Osteoblast (primary cell): ENCODE data around the gene TACO1. TPM values are rescaled to one million over a fixed set of nuclear protein-coding genes. Genes with fewer than 3 reads are reported as not detected.

Experiments
- DNase-seq: peaks from one replicate; pipeline ENCODE4 v3.0.0; 2011; ENCODE audit warnings: low spot score, mixed read lengths; ENCODE audit not compliant: insufficient read length; ENCODE audit errors: missing footprints
- H2AFZ ChIP-seq: 2 replicates; pipeline ENCODE4 v1.6.0; 2011; ENCODE audit warnings: mild to moderate bottlenecking, low read length
- H3K27ac ChIP-seq: 2 replicates; pipeline ENCODE4 v1.5.1; 2011; ENCODE audit warnings: mild to moderate bottlenecking, low read depth, low read length, moderate library complexity
- H3K27me3 ChIP-seq: 2 replicates; pipeline ENCODE4 v1.6.0; 2012; ENCODE audit warnings: mild to moderate bottlenecking, control low read depth, inconsistent platforms, low read length, moderate library complexity; ENCODE audit not compliant: insufficient read depth
- H3K36me3 ChIP-seq: 2 replicates; pipeline ENCODE4 v1.5.1; 2011; ENCODE audit warnings: mild to moderate bottlenecking, low read length, control low read depth, moderate library complexity; ENCODE audit not compliant: insufficient read depth
- H3K4me1 ChIP-seq: 2 replicates; pipeline ENCODE4 v1.5.1; 2011; ENCODE audit warnings: mild to moderate bottlenecking, low read length, control low read depth, moderate library complexity; ENCODE audit not compliant: insufficient read depth
- H3K4me2 ChIP-seq: 2 replicates; pipeline ENCODE4 v1.6.0; 2011; ENCODE audit warnings: mild to moderate bottlenecking, low read length; ENCODE audit not compliant: insufficient read depth
- H3K4me3 ChIP-seq: fragments of 200-600 bp; sonication (generic); 3 replicates; pipeline ENCODE4 v1.5.1; 2012; ENCODE audit warnings: mild to moderate bottlenecking, low read length, inconsistent platforms; ENCODE audit not compliant: insufficient read depth
- H3K79me2 ChIP-seq: 2 replicates; pipeline ENCODE4 v1.6.0; 2012; ENCODE audit warnings: mild to moderate bottlenecking, low read length, control low read depth, inconsistent platforms; ENCODE audit not compliant: insufficient read depth
- H3K9me3 ChIP-seq: 2 replicates; pipeline ENCODE4 v1.5.1; 2011; ENCODE audit warnings: low read depth, low read length, control low read depth
- H4K20me1 ChIP-seq: 2 replicates; pipeline ENCODE4 v1.6.0; 2012; ENCODE audit warnings: mild to moderate bottlenecking, low read length, control low read depth; ENCODE audit not compliant: insufficient read depth
- total RNA-seq: library from RNA; depleted of rRNA; stranded (reverse); fragments of >200 nt; gene quantifications from 2 replicates; pipeline ENCODE4 v1.2.3, GENCODE V29; 2012
- TF ChIP-seq, protein P1 (sequence below): IDR thresholded peaks from 2 replicates; pipeline ENCODE4 v1.5.1; 2011; ENCODE audit warnings: mild to moderate bottlenecking, low read depth, low read length, moderate library complexity; ENCODE audit errors: extremely low read depth

Gene TACO1
- total RNA-seq, 1 donor: 21.0 TPM

DNA sequence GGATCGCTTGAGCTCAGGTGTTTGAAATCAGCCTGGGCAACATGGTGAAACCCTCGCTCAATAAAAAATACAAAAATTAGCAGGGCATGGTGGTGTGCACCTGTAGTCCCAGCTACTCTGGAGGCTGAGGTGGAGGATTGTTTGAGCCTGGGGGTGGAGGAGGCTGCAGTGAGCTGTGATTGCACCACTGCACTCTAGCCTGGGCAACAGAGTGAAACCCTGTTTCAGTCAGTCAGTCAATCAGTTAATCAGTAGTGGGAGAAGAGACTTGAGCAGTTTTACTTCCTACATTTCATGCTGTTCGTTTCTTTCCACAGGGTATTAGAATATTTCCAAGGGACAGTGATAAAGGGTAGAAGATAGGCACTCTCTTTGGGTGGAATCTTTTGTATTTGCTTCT is 30.4 kb downstream of the TACO1 start:
- Histone ChIP-seq H3K79me2 (peaks cover 58% of the 10 kb centered on the region), H3K27ac (no peak overlapping the region), H3K27me3 (no peaks in the 10 kb centered on the region), H4K20me1 (peaks cover 11% of the 10 kb centered on the region), H3K4me1 (peaks cover 12% of the 10 kb centered on the region), H3K9me3 (no peaks in the 10 kb centered on the region), H2AFZ (no peak overlapping the region), H3K36me3 (peaks cover 21% of the 10 kb centered on the region), H3K4me2 (no peak overlapping the region), H3K4me3 (no peak overlapping the region)
- TF ChIP-seq, protein P1, sequence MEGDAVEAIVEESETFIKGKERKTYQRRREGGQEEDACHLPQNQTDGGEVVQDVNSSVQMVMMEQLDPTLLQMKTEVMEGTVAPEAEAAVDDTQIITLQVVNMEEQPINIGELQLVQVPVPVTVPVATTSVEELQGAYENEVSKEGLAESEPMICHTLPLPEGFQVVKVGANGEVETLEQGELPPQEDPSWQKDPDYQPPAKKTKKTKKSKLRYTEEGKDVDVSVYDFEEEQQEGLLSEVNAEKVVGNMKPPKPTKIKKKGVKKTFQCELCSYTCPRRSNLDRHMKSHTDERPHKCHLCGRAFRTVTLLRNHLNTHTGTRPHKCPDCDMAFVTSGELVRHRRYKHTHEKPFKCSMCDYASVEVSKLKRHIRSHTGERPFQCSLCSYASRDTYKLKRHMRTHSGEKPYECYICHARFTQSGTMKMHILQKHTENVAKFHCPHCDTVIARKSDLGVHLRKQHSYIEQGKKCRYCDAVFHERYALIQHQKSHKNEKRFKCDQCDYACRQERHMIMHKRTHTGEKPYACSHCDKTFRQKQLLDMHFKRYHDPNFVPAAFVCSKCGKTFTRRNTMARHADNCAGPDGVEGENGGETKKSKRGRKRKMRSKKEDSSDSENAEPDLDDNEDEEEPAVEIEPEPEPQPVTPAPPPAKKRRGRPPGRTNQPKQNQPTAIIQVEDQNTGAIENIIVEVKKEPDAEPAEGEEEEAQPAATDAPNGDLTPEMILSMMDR: no peak
- DNase-seq: no peak

GRCh38 chr17:63631626-63632025 is 30.9 kb downstream of the TACO1 start:
- TF ChIP-seq, protein P1: no peak
- Histone ChIP-seq H3K27ac (no peak overlapping the region), H2AFZ (no peak overlapping the region), H3K4me2 (no peak overlapping the region), H3K4me1 (peaks cover 6% of the 10 kb centered on the region), H3K9me3 (no peaks in the 10 kb centered on the region), H3K36me3 (peaks cover 27% of the 10 kb centered on the region), H3K4me3 (no peak overlapping the region), H3K79me2 (peaks cover 52% of the 10 kb centered on the region), H3K27me3 (no peaks in the 10 kb centered on the region), H4K20me1 (peaks cover 6% of the 10 kb centered on the region)
- DNase-seq: no peak

DNA sequence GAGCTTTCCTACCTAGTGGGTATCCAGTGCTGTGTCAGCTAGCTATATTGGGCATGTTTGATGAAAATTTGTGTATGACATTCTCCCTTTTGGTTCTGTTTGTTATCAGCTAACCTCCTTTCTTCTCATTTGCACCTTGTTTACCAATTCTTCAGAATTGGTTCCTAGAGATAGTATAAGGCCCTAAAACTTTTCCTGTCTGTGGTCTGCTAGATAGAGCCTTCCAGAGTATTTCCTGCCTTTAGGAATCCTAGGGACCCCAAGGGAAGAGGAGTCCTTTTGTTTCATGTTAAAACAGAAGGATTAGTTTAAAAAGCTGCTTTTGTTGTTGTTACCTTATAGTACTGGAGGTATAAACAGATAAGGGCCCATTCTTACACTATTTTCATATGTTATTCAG is 33.0 kb downstream of the TACO1 start:
- no peaks in the 10 kb centered on the region for H3K9me3 ChIP-seq
- H3K36me3 ChIP-seq: peaks cover 31% of the 10 kb centered on the region
- H3K4me2 ChIP-seq: no peak overlapping the region
- no peaks in the 10 kb centered on the region for H3K27me3 ChIP-seq
- H2AFZ ChIP-seq: no peak overlapping the region
- H3K4me3 ChIP-seq: no peak overlapping the region
- no peaks in the 10 kb centered on the region for H3K4me1 ChIP-seq
- DNase-seq: no peak
- H3K27ac ChIP-seq: no peak overlapping the region
- no peaks in the 10 kb centered on the region for H4K20me1 ChIP-seq
- TF ChIP-seq, protein P1: no peak
- peaks cover 33% of the 10 kb centered on the region for H3K79me2 ChIP-seq

- H3K27ac ChIP-seq: no peak overlapping the region
- H3K4me1 ChIP-seq: no peaks in the 10 kb centered on the region
- H3K4me3 ChIP-seq: no peak overlapping the region
- H3K9me3 ChIP-seq: no peaks in the 10 kb centered on the region
- H3K4me2 ChIP-seq: no peak overlapping the region
- peaks cover 29% of the 10 kb centered on the region for H3K79me2 ChIP-seq
- H3K27me3 ChIP-seq: no peaks in the 10 kb centered on the region
- H3K36me3 ChIP-seq: peaks cover 31% of the 10 kb centered on the region
- no peak for DNase-seq
- TF ChIP-seq, protein P1: no peak
- no peaks in the 10 kb centered on the region for H4K20me1 ChIP-seq
- no peak overlapping the region for H2AFZ ChIP-seq
Observed at GRCh38 chr17:63634163-63634562, 33.5 kb downstream of the TACO1 start.
